DOHH2 (cell line): ENCODE data around the gene POP5.

ENCODE experiments used
- H3F3A ChIP-seq: fragments of 200-600 bp; sonication (generic), shearing (Covaris generic); 2 replicates; pipeline ENCODE4 v1.6.0; 2016; ENCODE audit warnings: antibody characterized with exemption, mild to moderate bottlenecking; ENCODE audit not compliant: control insufficient read depth, insufficient read depth
- H3K27ac ChIP-seq: fragments of 200-600 bp; sonication (generic); 2 replicates; pipeline ENCODE4 v1.5.1; 2014; ENCODE audit warnings: low read depth, mild to moderate bottlenecking, low read length, moderate library complexity
- H3K27me3 ChIP-seq: fragments of 200-600 bp; sonication (generic); 2 replicates; pipeline ENCODE4 v1.6.1; 2014; ENCODE audit warnings: mild to moderate bottlenecking, low read length, mixed read lengths; ENCODE audit not compliant: control insufficient read depth
- H3K36me3 ChIP-seq: fragments of 200-600 bp; sonication (generic); 2 replicates; pipeline ENCODE4 v1.6.1; 2014; ENCODE audit warnings: mild to moderate bottlenecking, low read length, moderate library complexity, mixed read lengths; ENCODE audit not compliant: control insufficient read depth
- H3K4me1 ChIP-seq: fragments of 200-600 bp; sonication (generic); 2 replicates; pipeline ENCODE4 v1.6.1; 2014; ENCODE audit warnings: mild to moderate bottlenecking, low read length, mixed read lengths; ENCODE audit not compliant: control insufficient read depth
- H3K4me2 ChIP-seq: fragments of 200-600 bp; sonication (generic); 2 replicates; pipeline ENCODE4 v1.6.0; 2014; ENCODE audit warnings: mild to moderate bottlenecking, low read length, moderate library complexity
- H3K4me3 ChIP-seq: fragments of 200-600 bp; sonication (generic); 2 replicates; pipeline ENCODE4 v1.5.1; 2014; ENCODE audit warnings: mild to moderate bottlenecking, low read length, mixed read lengths
- H3K79me2 ChIP-seq: fragments of 200-600 bp; sonication (generic); 2 replicates; pipeline ENCODE4 v1.6.1; 2014; ENCODE audit warnings: mild to moderate bottlenecking, low read length, mixed read lengths; ENCODE audit not compliant: control insufficient read depth
- H3K9me2 ChIP-seq: fragments of 200-600 bp; sonication (generic); replicated peaks from 2 replicates; pipeline ENCODE4 v1.6.1; 2014; ENCODE audit warnings: mild to moderate bottlenecking, low read length, mixed read lengths; ENCODE audit not compliant: control insufficient read depth
- H3K9me3 ChIP-seq: fragments of 200-600 bp; sonication (generic); 2 replicates; pipeline ENCODE4 v1.6.1; 2014; ENCODE audit warnings: antibody characterized with exemption, low read length, mixed read lengths; ENCODE audit not compliant: control insufficient read depth, insufficient read depth
- H4K20me1 ChIP-seq: fragments of 200-600 bp; sonication (generic); 2 replicates; pipeline ENCODE4 v1.6.0; 2014; ENCODE audit warnings: low read depth, mild to moderate bottlenecking, antibody characterized with exemption, low read length, moderate library complexity; ENCODE audit not compliant: control insufficient read depth, insufficient read depth
- CTCF ChIP-seq: fragments of 200-600 bp; sonication (generic); IDR thresholded peaks from one replicate; pipeline ENCODE4 v1.5.1; 2014; ENCODE audit warnings: antibody characterized with exemption, mild to moderate bottlenecking, low read depth, low read length; ENCODE audit not compliant: poor library complexity, severe bottlenecking
- EZH2phosphoT487 ChIP-seq: fragments of 200-600 bp; sonication (generic); IDR thresholded peaks from 2 replicates; pipeline ENCODE4 v1.6.1; 2017; ENCODE audit warnings: borderline replicate concordance, mild to moderate bottlenecking, antibody characterized with exemption, low read length, moderate library complexity, mixed read lengths

Gene POP5

GRCh38 chr12:120537856-120538220 is 43.4 kb downstream of the POP5 start:
- Histone ChIP-seq H3F3A (no peaks in the 10 kb centered on the region), H3K36me3 (peaks cover 66% of the 10 kb centered on the region), H4K20me1 (peaks cover 28% of the 10 kb centered on the region), H3K4me1 (peaks cover 44% of the 10 kb centered on the region), H3K9me2 (no peaks in the 10 kb centered on the region), H3K79me2 (peaks cover 88% of the 10 kb centered on the region), H3K4me2 (peak overlapping the region; percentile 94), H3K9me3 (no peaks in the 10 kb centered on the region), H3K27me3 (no peaks in the 10 kb centered on the region), H3K4me3 (peak overlapping the region; percentile 88), H3K27ac (no peak overlapping the region)
- TF ChIP-seq EZH2phosphoT487, result no peak
- no peak for TF ChIP-seq CTCF

- Histone ChIP-seq H3K27me3 (no peaks in the 10 kb centered on the region), H3K27ac (no peak overlapping the region; the same call in 1 of the 2 replicates), H3K9me3 (no peaks in the 10 kb centered on the region), H3K4me2 (peak overlapping the region; percentile 94), H3K79me2 (peaks cover 72% of the 10 kb centered on the region), H3K4me3 (peak overlapping the region; percentile 88), H3F3A (0 out of 2 replicates have a peak, but pooled peaks cover 3% of the 10 kb centered on the region), H3K36me3 (peaks cover 62% of the 10 kb centered on the region), H3K9me2 (no peaks in the 10 kb centered on the region), H4K20me1 (peaks cover 28% of the 10 kb centered on the region), H3K4me1 (peaks cover 52% of the 10 kb centered on the region)
- TF ChIP-seq EZH2phosphoT487 (no peak), CTCF (no peak)
These were observed 45.0 kb downstream of the POP5 start for GRCh38 chr12:120536064-120536791.

- peaks cover 28% of the 10 kb centered on the region for H4K20me1 ChIP-seq
- H3K4me3 ChIP-seq, result peak overlapping the region; percentile 88
- H3K4me1 ChIP-seq, result peaks cover 54% of the 10 kb centered on the region
- H3K9me3 ChIP-seq, result no peaks in the 10 kb centered on the region
- H3K36me3 ChIP-seq, result peaks cover 52% of the 10 kb centered on the region
- H3F3A ChIP-seq, result 0 out of 2 replicates have a peak, but pooled peaks cover 3% of the 10 kb centered on the region
- H3K9me2 ChIP-seq, result no peaks in the 10 kb centered on the region
- peaks cover 59% of the 10 kb centered on the region for H3K79me2 ChIP-seq
- H3K4me2 ChIP-seq, result peak overlapping the region; percentile 94
- TF ChIP-seq CTCF, result no peak
- no peak for TF ChIP-seq EZH2phosphoT487
- peak overlapping the region; percentile 62 for H3K27ac ChIP-seq
- H3K27me3 ChIP-seq, result no peaks in the 10 kb centered on the region
These were observed 46.2 kb downstream of the POP5 start for GRCh38 chr12:120534703-120535655.
